ENCODE measurements around the gene OPHN1.
"Not testable (repeated sequence)": the region's sequence is repeated elsewhere in the genome, so short reads cannot be mapped to it uniquely, and the experiment has no call there.

OPHN1 gene

GRCh38 chrX:68090266-68090665, 343.0 kb downstream of the OPHN1 start:
- CTCF ChIA-PET = interaction anchor here (0.7 kb wide), 1 partner anchor 55 kb away, joined by 3 read pairs; no protein-coding TSS in a partner anchor
- no peak overlapping the region for H3K27ac ChIP-seq
- no peak for TF ChIP-seq CTCF (conservative IDR thresholded peaks at IDR 0.05; ENCODE audit: low read depth)
- POLR2A ChIA-PET (ENCODE audit: low non-redundant PET) = no interaction called here
- DNase-seq (ENCODE audit: low spot score) = no peak

- TF ChIP-seq CTCF (conservative IDR thresholded peaks at IDR 0.05; ENCODE audit: low read depth) = no peak
- no peak for DNase-seq (ENCODE audit: low spot score)
- ChIA-PET CTCF (no interaction called here), POLR2A (ENCODE audit: low non-redundant PET) (no interaction called here)
- H3K27ac ChIP-seq = no peak overlapping the region
Measured at GRCh38 chrX:68087526-68087925, 345.8 kb downstream of the OPHN1 start.

- no peak overlapping the region for H3K27ac ChIP-seq
- TF ChIP-seq CTCF (conservative IDR thresholded peaks at IDR 0.05; ENCODE audit: low read depth) = no peak
- CTCF ChIA-PET = no interaction called here
- POLR2A ChIA-PET (ENCODE audit: low non-redundant PET) = no interaction called here
- no peak for DNase-seq (ENCODE audit: low spot score)
Measured at GRCh38 chrX:68086709-68087108, 346.6 kb downstream of the OPHN1 start.

- DNase-seq (ENCODE audit: low spot score) = no peak
- ChIA-PET POLR2A (ENCODE audit: low non-redundant PET) (no interaction called here), CTCF (no interaction called here)
- H3K27ac ChIP-seq = no peak overlapping the region
- no peak for TF ChIP-seq CTCF (conservative IDR thresholded peaks at IDR 0.05; ENCODE audit: low read depth)
Measured at GRCh38 chrX:68084765-68085164, 348.5 kb downstream of the OPHN1 start.

- POLR2A ChIA-PET (ENCODE audit: low non-redundant PET) = no interaction called here
- no peak for DNase-seq (ENCODE audit: low spot score)
- CTCF ChIA-PET = no interaction called here
- no peak overlapping the region for H3K27ac ChIP-seq
- TF ChIP-seq CTCF (conservative IDR thresholded peaks at IDR 0.05; ENCODE audit: low read depth) = no peak
Measured at GRCh38 chrX:68083510-68083909, 349.8 kb downstream of the OPHN1 start.

- TF ChIP-seq CTCF (conservative IDR thresholded peaks at IDR 0.05; ENCODE audit: low read depth) = no peak
- ChIA-PET POLR2A (ENCODE audit: low non-redundant PET) (no interaction called here), CTCF (no interaction called here)
- H3K27ac ChIP-seq = no peak overlapping the region
- DNase-seq (ENCODE audit: low spot score) = no peak
Measured at GRCh38 chrX:68079961-68080360, 353.3 kb downstream of the OPHN1 start.

GRCh38 chrX:68078801-68079200, 354.5 kb downstream of the OPHN1 start:
- CTCF ChIA-PET; DNase-seq (ENCODE audit: low spot score); H3K27ac ChIP-seq; POLR2A ChIA-PET (ENCODE audit: low non-redundant PET): not testable (repeated sequence)

All from RWPE1 (cell line).